NCI-H2081 treated with DMSO at 0.1 percent for 48 hours (cell line): ENCODE data around the gene FGF3.
"Not testable (repeated sequence)": the region's sequence is repeated elsewhere in the genome, so short reads cannot be mapped to it uniquely, and the experiment has no call there.

ENCODE experiments used
- DNase-seq: peaks from one replicate; lab custom pipeline; 2025; lab: John Stamatoyannopoulos, UW

Gene FGF3

GRCh38 chr11:69765498-69765995 lies 53.7 kb downstream of the FGF3 start:
- no peak for DNase-seq

- DNase-seq: not testable (repeated sequence)
These were observed 54.3 kb downstream of the FGF3 start for GRCh38 chr11:69764918-69765317.

GRCh38 chr11:69760319-69760718 lies 58.9 kb downstream of the FGF3 start:
- no peak for DNase-seq
